NCI-H1048 (cell line): ENCODE results near the gene CYP4F8.
"Not testable (repeated sequence)": the region's sequence is repeated elsewhere in the genome, so short reads cannot be mapped to it uniquely, and the experiment has no call there.

Experiments used
- DNase-seq: peaks from one replicate; lab custom pipeline; 2025; lab: John Stamatoyannopoulos, UW

Gene CYP4F8

DNA sequence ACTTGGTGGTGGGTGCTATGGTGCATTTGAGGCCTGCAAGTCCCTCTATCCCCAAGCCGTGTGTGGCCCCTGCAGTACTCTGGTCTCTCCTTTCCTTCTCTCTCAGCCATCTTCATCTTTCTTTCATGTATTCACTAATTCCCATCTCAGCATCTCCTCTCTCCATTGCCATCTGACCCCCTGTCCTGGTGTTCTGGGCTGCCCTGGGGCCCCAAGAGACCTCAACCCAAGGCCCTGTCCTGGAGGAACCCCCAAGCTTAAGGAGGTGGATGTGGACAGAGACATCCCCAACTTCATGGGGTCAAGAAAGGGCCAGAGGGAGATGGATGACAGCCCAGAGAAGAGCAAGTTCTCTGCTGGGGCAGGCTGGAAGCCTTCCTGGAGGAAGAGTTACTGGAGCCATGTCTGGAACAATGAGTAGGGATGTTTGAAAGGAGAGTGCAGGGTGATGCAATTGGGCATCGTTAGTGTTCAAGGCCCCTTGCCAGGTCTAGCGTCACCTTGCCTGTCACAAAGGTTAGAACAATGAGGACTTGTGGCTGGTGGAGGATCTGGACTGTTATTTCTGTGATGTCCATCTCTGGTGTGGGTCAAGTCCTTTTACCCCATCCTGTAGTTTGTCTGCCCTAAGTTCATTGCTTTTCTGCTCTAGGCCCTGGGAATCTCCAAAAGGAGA is 29.2 kb downstream of the CYP4F8 start:
- no peak for DNase-seq

DNA sequence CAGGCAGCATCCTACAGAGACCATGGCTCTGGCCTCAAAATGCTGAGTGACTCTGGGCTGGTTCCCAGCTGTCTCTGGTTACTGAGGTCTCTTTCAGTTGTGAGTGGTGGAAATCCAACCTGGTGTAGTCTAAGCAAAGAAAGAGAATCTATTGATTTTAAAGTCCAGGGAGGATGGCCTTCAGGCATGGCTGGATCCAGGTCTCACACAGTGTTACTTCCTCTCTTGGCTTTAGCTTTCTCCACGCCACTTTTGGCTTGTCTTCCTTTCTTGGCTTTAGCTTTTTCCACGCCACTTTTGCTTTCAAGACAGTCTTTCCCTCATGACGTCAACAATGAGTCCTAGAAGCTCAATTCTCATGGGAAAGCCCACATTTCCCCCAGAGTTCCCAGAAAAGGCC is 29.8 kb downstream of the CYP4F8 start:
- DNase-seq, result no peak

GRCh38 chr19:15649526-15649925 is 34.5 kb downstream of the CYP4F8 start:
- DNase-seq, result no peak

DNA sequence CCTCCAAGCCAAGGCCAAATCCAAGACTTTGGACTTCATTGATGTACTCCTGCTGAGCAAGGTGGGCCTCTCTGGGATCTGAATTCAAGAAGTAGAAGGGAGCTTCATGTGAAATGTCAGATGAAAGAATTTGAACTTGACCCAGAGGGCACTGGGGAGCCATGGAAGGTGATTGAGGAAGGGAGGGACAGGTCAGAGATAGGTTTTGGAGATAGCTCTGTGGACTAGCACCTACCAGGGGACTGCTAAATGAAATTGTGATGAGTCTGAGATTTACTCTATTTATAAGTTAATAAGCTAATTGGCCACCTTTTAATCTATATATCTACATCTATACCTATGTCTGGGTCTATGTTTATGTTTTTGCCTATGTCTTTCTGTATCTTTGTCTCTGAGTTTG is 35.1 kb downstream of the CYP4F8 start:
- not testable (repeated sequence) for DNase-seq

- DNase-seq, result no peak
Observed at GRCh38 chr19:15651791-15652190, 36.8 kb downstream of the CYP4F8 start.

GRCh38 chr19:15652559-15653278 is 37.7 kb downstream of the CYP4F8 start:
- DNase-seq, result no peak

DNA sequence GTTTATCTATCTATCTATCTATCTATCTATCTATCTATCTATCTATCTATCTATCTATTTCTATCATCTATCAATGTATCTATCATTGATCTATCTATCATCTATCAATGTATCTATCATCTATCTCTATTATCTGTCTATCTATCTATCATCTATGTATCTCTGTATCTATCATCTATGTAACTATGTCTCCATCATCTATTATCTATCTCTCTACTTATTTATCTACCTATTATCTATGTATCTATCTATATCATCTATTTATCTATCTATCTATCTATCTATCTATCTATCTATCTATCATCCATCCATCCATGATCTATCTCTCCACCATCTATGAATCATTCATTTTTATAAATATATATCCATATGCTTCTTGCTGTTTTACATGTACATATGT is 41.4 kb downstream of the CYP4F8 start:
- DNase-seq, result no peak

- DNase-seq, result no peak
Observed at GRCh38 chr19:15663247-15663646, 48.2 kb downstream of the CYP4F8 start.

- no peak for DNase-seq
Observed at GRCh38 chr19:15666186-15666585, 51.2 kb downstream of the CYP4F8 start.

- no peak for DNase-seq
Observed at GRCh38 chr19:15666883-15667282, 51.9 kb downstream of the CYP4F8 start.

DNA sequence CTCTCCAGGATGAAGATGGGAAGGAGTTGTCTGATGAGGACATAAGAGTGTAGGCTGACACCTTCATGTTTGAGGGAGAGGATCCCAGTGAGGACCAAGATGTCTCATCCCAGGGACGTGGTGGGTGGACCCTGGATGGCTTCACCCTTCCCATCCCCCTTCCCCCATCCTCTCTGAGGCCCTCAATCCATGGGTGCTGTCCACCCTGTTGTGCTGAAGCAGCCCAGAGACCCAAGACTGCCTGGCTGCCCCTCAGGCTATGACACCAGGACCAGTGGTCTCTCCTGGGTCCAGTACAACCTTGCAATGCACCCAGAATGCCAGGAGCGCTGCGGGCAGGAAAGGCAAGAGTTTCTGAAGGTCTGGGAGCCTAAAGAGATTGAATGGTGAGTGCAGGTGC is 54.4 kb downstream of the CYP4F8 start:
- DNase-seq, result no peak

GRCh38 chr19:15669891-15670290 is 54.9 kb downstream of the CYP4F8 start:
- no peak for DNase-seq

DNA sequence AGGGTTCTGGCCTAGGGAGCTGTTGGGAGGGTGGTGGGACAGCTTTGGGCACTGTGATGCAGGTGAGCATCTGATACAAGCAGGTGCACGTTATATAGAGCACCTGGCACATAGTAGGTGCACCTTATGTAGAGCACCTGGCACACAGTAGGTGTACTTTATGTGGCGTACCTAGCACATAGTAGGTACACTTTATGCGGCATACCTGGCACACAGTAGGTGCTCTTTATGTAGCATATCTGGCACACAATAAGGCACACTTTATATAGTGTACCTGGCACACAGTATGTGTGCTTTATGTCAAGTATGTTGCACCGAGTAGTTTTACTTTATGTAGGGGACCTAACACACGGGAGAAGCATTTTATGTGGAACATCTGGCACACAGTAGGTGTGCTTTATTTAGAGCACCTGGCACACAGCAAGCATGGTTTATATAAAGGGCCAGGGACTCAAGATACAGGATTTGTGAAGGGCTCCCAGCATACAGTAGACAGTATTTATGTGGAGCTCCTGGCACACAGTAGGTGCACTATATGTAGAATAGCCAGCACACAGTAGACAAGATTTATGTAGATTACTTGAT is 56.3 kb downstream of the CYP4F8 start:
- no peak for DNase-seq

GRCh38 chr19:15671891-15672579 is 57.0 kb downstream of the CYP4F8 start:
- no peak for DNase-seq

DNA sequence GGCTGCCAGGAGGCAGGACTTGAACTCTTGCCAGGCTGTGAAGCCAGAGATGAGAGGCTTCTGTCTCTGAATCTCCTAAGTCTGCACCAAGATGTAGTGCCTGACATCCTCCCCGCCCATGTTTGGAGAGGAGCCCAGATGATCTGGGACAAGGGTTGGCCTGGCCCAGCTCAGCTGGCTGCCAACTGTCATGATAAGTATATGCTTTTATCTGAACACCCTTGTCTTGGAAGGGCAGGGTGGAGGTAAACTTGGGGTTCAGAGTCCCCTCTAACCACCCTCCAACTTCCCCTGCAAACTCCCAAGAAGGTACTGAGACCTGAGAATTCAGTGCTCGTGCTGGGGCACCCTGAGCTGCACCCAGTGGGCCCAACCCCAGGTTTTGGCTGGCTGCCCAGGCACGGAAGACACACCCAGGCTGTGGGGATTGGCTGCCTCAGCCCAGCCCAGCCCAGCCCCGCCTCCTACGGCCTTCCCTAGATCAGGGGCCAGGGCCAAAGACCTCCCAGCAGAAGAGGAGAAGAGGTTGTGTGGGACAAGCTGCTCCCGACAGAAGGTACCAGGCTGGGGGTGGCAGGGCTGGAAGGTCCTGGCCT is 57.7 kb downstream of the CYP4F8 start, which contains the start of gene CYP4F12:
Gene CYP4F12 (plus strand): TSS at position 508 of the 596 bp plus-strand sequence. CDS start 443 bp downstream, outside the sequence.
- no peak for DNase-seq

- no peak for DNase-seq
Observed at GRCh38 chr19:15673176-15673654, 58.2 kb downstream of the CYP4F8 start.

GRCh38 chr19:15675560-15675959 is 60.5 kb downstream of the CYP4F8 start:
- DNase-seq, result no peak

DNA sequence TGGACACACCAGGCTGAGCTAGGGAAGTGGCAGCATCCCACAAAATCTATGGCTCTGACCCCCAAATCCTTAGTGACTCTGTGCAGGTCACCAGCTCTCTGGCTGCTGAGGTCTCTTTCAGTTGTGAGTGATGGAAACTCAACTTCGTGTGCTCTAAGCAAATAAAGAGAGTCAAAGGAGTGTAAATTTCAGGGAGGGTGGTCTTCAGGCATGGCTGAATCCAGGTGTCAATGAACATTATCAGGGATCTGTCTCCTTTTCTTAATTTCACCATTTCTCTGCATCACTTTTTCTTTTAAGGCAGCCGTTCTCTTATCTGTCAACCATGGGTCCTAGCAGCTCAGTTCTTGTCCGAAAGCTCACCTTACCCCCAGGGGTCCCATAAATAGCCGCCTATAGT is 64.1 kb downstream of the CYP4F8 start:
- no peak for DNase-seq

DNA sequence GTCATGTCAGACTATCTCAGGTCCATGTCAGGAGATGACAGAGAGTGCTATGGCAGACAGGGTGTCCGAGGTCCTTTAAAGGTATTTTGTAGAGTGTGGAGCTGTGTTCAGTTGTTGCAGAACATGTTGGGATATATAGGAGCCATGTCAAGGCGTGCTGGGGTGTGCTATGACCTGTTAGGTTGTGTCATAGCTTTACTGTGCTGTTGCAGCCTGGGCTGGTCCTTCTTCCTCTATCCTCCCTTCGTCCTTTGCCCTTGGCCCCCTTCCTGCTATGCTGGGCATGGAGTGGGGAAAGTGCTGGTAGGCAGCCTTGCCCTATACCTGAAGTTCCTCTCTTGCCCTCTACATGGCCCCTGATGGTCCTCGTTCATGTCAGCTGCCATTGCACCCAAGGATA is 64.8 kb downstream of the CYP4F8 start:
- DNase-seq, result not testable (repeated sequence)
